ENCODE results near the gene MYRIP. TPM values are rescaled to one million over a fixed set of nuclear protein-coding genes. Genes with fewer than 3 reads are reported as not detected.

MYRIP gene
- total and polyA plus RNA-seq, 10 of the 15 experiments (the other 5 are each of a cell fraction or from before 2014, with no cell fraction given): 0.03 to 0.08 (median 0.04) TPM; not detected in 6

DNA sequence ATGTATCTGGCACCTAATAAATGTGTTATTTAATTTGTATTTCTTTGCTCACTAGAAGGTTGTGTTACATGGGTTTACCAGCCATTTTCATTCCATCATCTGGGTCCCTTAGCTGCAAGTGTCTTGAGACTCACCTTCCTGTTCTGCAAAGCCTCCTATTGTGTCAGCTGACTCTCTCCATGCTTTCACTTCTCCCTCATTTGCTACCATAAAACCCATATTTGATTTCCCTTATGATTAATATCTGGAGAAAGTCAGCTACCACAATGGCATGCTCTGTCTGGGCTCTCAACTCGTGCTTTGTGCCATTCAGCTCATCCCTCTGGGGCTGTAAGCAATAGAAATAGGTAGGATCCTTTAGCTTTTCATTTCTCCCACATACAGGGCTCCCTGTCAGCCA is 420.6 kb downstream of the MYRIP start:
- Histone ChIP-seq H3K9ac (ENCODE audit: control insufficient read depth, insufficient read depth, low read length) (no peak overlapping the region), H2AFZ (ENCODE audit: control insufficient read depth, low read depth, low read length) (no peak overlapping the region), H3K27me3 (replicated peaks in 1 of 2; ENCODE audit: control insufficient read depth in 2 of 2, insufficient read depth in 2 of 2, low read length in 1 of 2) (peaks cover 0 to 2% of the 10 kb centered on the region in 2 experiments; a peak in 2 of 4 replicates), H3K27ac (ENCODE audit: control insufficient read depth, insufficient read depth) (no peak overlapping the region), H4K20me1 (ENCODE audit: control insufficient read depth, insufficient read depth) (no peaks in the 10 kb centered on the region), H3K79me2 (ENCODE audit: control insufficient read depth, insufficient read depth, low read length) (no peaks in the 10 kb centered on the region), H3K4me2 (ENCODE audit: control insufficient read depth, insufficient read depth) (no peak overlapping the region), H3K9me3 (replicated peaks; ENCODE audit: control insufficient read depth, insufficient read depth, low read length) (no peaks in the 10 kb centered on the region), H3K4me1 (ENCODE audit: control insufficient read depth, insufficient read depth, low read length) (peaks cover 6% of the 10 kb centered on the region), H3K4me3 (no peak overlapping the region), H3K36me3 (ENCODE audit: control insufficient read depth in 2 of 2, insufficient read depth in 2 of 2, low read length in 1 of 2) (no peaks in the 10 kb centered on the region)
- SMC1A ChIA-PET (ENCODE audit: uncharacterized antibody, unreplicated experiment): no interaction called here
- no peak for DNase-seq (ENCODE audit: low read depth, low spot score)
- no peak for ATAC-seq
- CTCF ChIA-PET: interaction anchor here (0.5 to 1.9 kb wide), 3 partner anchors 38 to 1474 kb away, joined by 3 to 6 read pairs (median 3); no protein-coding TSS in a partner anchor
- in situ Hi-C loops (cut with MboI): no loop called here
- intact Hi-C loops (cut with micrococcal nuclease; ENCODE audit: unreplicated experiment): no loop called here
- no TSS peak for BruUV-seq (replicated peaks)
- no peak for TF ChIP-seq ZNF24 (IDR thresholded peaks at IDR 0.05)
- no peak for TF ChIP-seq CBX5 (IDR thresholded peaks at IDR 0.05; ENCODE audit: low read depth)
- TF ChIP-seq NR2C2 (IDR thresholded peaks at IDR 0.05; ENCODE audit: borderline replicate concordance, control insufficient read depth, insufficient read length, low read depth): no peak
- no peak for FAIRE-seq
- RAD21 ChIA-PET (ENCODE audit: unreplicated experiment): no interaction called here
- 0% methylated on average over 1 of the region's 1 CpG for WGBS (ENCODE audit: insufficient coverage, insufficient replicate concordance, low lambda C conversion rate, missing lambda C conversion rate)
- POLR2A ChIA-PET: no interaction called here

DNA sequence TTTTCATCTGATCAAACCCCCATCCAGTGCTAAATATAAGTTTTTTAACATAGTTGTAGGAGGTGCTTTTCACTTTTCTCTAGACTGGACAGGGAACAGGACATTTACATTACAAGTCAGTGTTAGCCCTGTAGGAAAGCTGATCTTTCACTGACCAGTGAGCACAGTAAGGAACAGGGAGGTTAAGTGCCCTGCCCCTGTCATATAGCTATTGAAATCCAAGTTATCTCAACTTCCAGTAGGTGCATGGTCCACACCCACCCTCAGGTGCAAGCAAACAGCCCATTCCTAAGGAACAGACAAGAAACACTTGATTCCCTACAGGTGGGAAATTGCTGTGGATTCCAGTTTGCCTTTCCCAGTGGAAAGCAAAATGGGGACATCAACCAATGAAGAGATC is 421.0 kb downstream of the MYRIP start:
- ATAC-seq: no peak
- Histone ChIP-seq H2AFZ (ENCODE audit: control insufficient read depth, low read depth, low read length) (no peak overlapping the region), H3K9me3 (replicated peaks; ENCODE audit: control insufficient read depth, insufficient read depth, low read length) (no peaks in the 10 kb centered on the region), H4K20me1 (ENCODE audit: control insufficient read depth, insufficient read depth) (no peaks in the 10 kb centered on the region), H3K79me2 (ENCODE audit: control insufficient read depth, insufficient read depth, low read length) (no peaks in the 10 kb centered on the region), H3K4me2 (ENCODE audit: control insufficient read depth, insufficient read depth) (no peak overlapping the region), H3K4me3 (no peak overlapping the region), H3K36me3 (ENCODE audit: control insufficient read depth in 2 of 2, insufficient read depth in 2 of 2, low read length in 1 of 2) (no peaks in the 10 kb centered on the region), H3K27me3 (replicated peaks in 1 of 2; ENCODE audit: control insufficient read depth in 2 of 2, insufficient read depth in 2 of 2, low read length in 1 of 2) (peaks cover 0 to 2% of the 10 kb centered on the region in 2 experiments; a peak in 2 of 4 replicates), H3K27ac (ENCODE audit: control insufficient read depth, insufficient read depth) (no peak overlapping the region), H3K9ac (ENCODE audit: control insufficient read depth, insufficient read depth, low read length) (no peak overlapping the region), H3K4me1 (ENCODE audit: control insufficient read depth, insufficient read depth, low read length) (peaks cover 6% of the 10 kb centered on the region)
- no peak for DNase-seq (ENCODE audit: low read depth, low spot score)
- SMC1A ChIA-PET (ENCODE audit: uncharacterized antibody, unreplicated experiment): no interaction called here
- TF ChIP-seq, protein P1, sequence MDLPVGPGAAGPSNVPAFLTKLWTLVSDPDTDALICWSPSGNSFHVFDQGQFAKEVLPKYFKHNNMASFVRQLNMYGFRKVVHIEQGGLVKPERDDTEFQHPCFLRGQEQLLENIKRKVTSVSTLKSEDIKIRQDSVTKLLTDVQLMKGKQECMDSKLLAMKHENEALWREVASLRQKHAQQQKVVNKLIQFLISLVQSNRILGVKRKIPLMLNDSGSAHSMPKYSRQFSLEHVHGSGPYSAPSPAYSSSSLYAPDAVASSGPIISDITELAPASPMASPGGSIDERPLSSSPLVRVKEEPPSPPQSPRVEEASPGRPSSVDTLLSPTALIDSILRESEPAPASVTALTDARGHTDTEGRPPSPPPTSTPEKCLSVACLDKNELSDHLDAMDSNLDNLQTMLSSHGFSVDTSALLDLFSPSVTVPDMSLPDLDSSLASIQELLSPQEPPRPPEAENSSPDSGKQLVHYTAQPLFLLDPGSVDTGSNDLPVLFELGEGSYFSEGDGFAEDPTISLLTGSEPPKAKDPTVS (IDR thresholded peaks at IDR 0.05; ENCODE audit: low read depth, low read length): no peak
- no peak for TF ChIP-seq ZZZ3 (IDR thresholded peaks at IDR 0.05; ENCODE audit: control insufficient read depth, insufficient read length, low read depth)
- TF ChIP-seq, protein P2, sequence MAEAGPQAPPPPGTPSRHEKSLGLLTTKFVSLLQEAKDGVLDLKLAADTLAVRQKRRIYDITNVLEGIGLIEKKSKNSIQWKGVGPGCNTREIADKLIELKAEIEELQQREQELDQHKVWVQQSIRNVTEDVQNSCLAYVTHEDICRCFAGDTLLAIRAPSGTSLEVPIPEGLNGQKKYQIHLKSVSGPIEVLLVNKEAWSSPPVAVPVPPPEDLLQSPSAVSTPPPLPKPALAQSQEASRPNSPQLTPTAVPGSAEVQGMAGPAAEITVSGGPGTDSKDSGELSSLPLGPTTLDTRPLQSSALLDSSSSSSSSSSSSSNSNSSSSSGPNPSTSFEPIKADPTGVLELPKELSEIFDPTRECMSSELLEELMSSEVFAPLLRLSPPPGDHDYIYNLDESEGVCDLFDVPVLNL (IDR thresholded peaks at IDR 0.05; ENCODE audit: low read depth, low read length): no peak
- TF ChIP-seq, protein P3, sequence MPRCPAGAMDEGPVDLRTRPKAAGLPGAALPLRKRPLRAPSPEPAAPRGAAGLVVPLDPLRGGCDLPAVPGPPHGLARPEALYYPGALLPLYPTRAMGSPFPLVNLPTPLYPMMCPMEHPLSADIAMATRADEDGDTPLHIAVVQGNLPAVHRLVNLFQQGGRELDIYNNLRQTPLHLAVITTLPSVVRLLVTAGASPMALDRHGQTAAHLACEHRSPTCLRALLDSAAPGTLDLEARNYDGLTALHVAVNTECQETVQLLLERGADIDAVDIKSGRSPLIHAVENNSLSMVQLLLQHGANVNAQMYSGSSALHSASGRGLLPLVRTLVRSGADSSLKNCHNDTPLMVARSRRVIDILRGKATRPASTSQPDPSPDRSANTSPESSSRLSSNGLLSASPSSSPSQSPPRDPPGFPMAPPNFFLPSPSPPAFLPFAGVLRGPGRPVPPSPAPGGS (IDR thresholded peaks at IDR 0.05; ENCODE audit: borderline replicate concordance, insufficient read depth, low read depth, low read length, poor library complexity, severe bottlenecking): no peak
- TF ChIP-seq, protein P4, sequence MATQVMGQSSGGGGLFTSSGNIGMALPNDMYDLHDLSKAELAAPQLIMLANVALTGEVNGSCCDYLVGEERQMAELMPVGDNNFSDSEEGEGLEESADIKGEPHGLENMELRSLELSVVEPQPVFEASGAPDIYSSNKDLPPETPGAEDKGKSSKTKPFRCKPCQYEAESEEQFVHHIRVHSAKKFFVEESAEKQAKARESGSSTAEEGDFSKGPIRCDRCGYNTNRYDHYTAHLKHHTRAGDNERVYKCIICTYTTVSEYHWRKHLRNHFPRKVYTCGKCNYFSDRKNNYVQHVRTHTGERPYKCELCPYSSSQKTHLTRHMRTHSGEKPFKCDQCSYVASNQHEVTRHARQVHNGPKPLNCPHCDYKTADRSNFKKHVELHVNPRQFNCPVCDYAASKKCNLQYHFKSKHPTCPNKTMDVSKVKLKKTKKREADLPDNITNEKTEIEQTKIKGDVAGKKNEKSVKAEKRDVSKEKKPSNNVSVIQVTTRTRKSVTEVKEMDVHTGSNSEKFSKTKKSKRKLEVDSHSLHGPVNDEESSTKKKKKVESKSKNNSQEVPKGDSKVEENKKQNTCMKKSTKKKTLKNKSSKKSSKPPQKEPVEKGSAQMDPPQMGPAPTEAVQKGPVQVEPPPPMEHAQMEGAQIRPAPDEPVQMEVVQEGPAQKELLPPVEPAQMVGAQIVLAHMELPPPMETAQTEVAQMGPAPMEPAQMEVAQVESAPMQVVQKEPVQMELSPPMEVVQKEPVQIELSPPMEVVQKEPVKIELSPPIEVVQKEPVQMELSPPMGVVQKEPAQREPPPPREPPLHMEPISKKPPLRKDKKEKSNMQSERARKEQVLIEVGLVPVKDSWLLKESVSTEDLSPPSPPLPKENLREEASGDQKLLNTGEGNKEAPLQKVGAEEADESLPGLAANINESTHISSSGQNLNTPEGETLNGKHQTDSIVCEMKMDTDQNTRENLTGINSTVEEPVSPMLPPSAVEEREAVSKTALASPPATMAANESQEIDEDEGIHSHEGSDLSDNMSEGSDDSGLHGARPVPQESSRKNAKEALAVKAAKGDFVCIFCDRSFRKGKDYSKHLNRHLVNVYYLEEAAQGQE (IDR thresholded peaks at IDR 0.05; ENCODE audit: low read depth, low read length): no peak
- TF ChIP-seq EP300 (IDR thresholded peaks at IDR 0.05; ENCODE audit: borderline replicate concordance in 1 of 2, control insufficient read depth in 1 of 2, low read depth in 2 of 2, low read length in 2 of 2): no peak
- in situ Hi-C loops (cut with MboI): no loop called here
- RAD21 ChIA-PET (ENCODE audit: unreplicated experiment): no interaction called here
- POLR2A ChIA-PET: no interaction called here
- FAIRE-seq: no peak
- CTCF ChIA-PET: interaction anchor here (0.5 to 1.9 kb wide), 2 partner anchors 39 to 55 kb away, joined by 3 to 6 read pairs; no protein-coding TSS in a partner anchor
- BruUV-seq (replicated peaks): no TSS peak
- intact Hi-C loops (cut with micrococcal nuclease; ENCODE audit: unreplicated experiment): no loop called here

All from GM12878 (cell line).